ENCODE results near the gene SDF4.

Gene SDF4

DNA sequence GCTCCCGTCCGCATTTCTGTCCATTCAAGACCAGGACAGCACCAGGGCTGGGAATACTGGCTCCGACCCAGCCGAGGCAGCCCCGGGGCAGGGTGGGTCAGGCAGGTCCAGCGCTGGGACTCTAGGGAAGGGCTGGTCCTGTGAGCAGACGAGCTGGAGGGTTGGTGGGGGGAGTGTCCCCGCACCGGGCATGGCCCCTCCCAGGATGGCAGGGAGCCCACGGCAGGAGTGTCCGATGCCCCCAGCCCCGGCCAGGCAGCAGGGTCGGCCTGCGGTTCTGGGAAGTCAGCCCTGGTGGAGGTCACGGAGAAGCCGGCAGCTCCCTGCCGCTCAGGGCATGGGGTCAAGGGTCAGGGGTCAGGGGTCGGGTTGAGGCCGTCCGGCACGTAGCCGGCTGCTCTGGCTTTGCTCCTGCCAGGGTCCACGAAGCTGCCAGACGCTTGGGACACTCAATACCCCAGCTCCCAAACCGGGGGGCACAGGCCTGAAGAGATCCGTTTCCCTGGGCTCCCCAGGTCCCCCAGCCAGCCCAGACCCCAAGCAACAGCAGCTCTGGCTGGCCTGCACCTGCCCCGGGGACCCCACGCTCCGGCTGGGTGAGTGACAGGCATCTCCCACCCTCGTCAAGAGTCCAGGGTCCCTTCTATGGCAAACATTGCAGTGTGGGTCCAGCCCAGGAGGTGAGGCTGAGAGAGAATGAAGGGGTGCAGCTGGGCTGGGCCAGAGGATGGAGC lies 8.0 kb upstream of the SDF4 start:
- Histone ChIP-seq H3K9ac (ENCODE audit: low read length) (no peak overlapping the region), H3K18ac (ENCODE audit: low read length) (no peak overlapping the region), H2AFZ (ENCODE audit: insufficient read depth, low read length, poor library complexity) (no peak overlapping the region), H3K23ac (ENCODE audit: low read length) (no peak overlapping the region), H3K79me2 (ENCODE audit: control insufficient read depth, insufficient read depth, low read length, poor library complexity) (no peaks in the 10 kb centered on the region), H2BK12ac (ENCODE audit: low read length) (no peak overlapping the region), H3K4ac (ENCODE audit: low read depth, low read length) (no peak overlapping the region), H3K4me1 (ENCODE audit: control insufficient read depth in 1 of 2, insufficient read depth in 2 of 2, low read length in 2 of 2) (peaks cover 0 to 21% of the 10 kb centered on the region in 2 experiments), H3K9me3 (ENCODE audit: insufficient read depth, low read depth, low read length) (no peaks in the 10 kb centered on the region), H3K79me1 (ENCODE audit: low read length) (peaks cover 2% of the 10 kb centered on the region), H4K12ac (ENCODE audit: low read depth, low read length) (no peak overlapping the region), H3K14ac (ENCODE audit: low read length) (no peak overlapping the region), H3K36me3 (ENCODE audit: control insufficient read depth in 1 of 2, insufficient read depth in 2 of 2, low read length in 2 of 2) (peaks cover 0 to 6% of the 10 kb centered on the region in 2 experiments), H3K4me3 (ENCODE audit: low read depth, low read length) (no peak overlapping the region), H3K27me3 (ENCODE audit: insufficient read depth, low read length) (no peaks in the 10 kb centered on the region), H3K27ac (ENCODE audit: low read depth, low read length) (no peak overlapping the region), H2BK120ac (ENCODE audit: insufficient read depth, low read length, poor library complexity) (no peak overlapping the region), H2BK5ac (ENCODE audit: low read depth, low read length, poor library complexity) (no peak overlapping the region), H3K4me2 (ENCODE audit: low read length) (no peak overlapping the region), H2AK5ac (ENCODE audit: low read length) (no peak overlapping the region), H4K8ac (ENCODE audit: low read depth, low read length) (no peak overlapping the region), H4K91ac (ENCODE audit: low read depth, low read length) (no peak overlapping the region)
- peak in 1 of 2 donors; percentile 23 for DNase-seq
- no CpG with 5 or more reads among the region's 30 CpGs for WGBS (ENCODE audit: extremely low coverage, insufficient coverage, insufficient read length)

DNA sequence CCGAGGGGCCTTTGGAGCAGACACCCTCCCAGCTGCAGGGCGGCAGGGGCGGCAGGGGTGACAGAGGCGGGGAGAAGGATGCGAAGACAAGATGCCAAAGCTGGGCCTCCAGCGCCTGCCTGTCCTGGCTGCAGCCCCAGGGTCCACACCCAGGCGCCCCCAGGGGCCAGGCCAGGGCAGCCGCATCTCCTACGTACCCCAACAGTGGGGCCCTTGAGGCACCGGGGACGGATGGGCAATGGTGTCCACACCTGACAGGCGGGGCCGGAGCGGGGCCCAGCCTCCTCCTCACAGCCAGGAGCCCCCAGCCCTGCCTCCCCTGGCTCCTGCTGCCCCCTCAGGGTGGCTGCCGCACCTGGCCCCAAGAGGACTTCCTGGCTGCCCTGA lies 7.4 kb upstream of the SDF4 start:
- Histone ChIP-seq H3K4me1 (ENCODE audit: control insufficient read depth in 1 of 2, insufficient read depth in 2 of 2, low read length in 2 of 2) (peaks cover 0 to 21% of the 10 kb centered on the region in 2 experiments), H3K27ac (ENCODE audit: low read depth, low read length) (no peak overlapping the region), H2BK120ac (ENCODE audit: insufficient read depth, low read length, poor library complexity) (no peak overlapping the region), H2AFZ (ENCODE audit: insufficient read depth, low read length, poor library complexity) (no peak overlapping the region), H3K18ac (ENCODE audit: low read length) (no peak overlapping the region), H3K4me2 (ENCODE audit: low read length) (no peak overlapping the region), H3K4me3 (ENCODE audit: low read depth, low read length) (no peak overlapping the region), H4K8ac (ENCODE audit: low read depth, low read length) (no peak overlapping the region), H2AK5ac (ENCODE audit: low read length) (no peak overlapping the region), H2BK5ac (ENCODE audit: low read depth, low read length, poor library complexity) (no peak overlapping the region), H3K9me3 (ENCODE audit: insufficient read depth, low read depth, low read length) (no peaks in the 10 kb centered on the region), H3K23ac (ENCODE audit: low read length) (no peak overlapping the region), H3K4ac (ENCODE audit: low read depth, low read length) (no peak overlapping the region), H3K79me1 (ENCODE audit: low read length) (peaks cover 2% of the 10 kb centered on the region), H3K14ac (ENCODE audit: low read length) (no peak overlapping the region), H3K9ac (ENCODE audit: low read length) (no peak overlapping the region), H4K12ac (ENCODE audit: low read depth, low read length) (no peak overlapping the region), H4K91ac (ENCODE audit: low read depth, low read length) (no peak overlapping the region), H3K79me2 (ENCODE audit: control insufficient read depth, insufficient read depth, low read length, poor library complexity) (no peaks in the 10 kb centered on the region), H3K36me3 (ENCODE audit: control insufficient read depth in 1 of 2, insufficient read depth in 2 of 2, low read length in 2 of 2) (peaks cover 4 to 7% of the 10 kb centered on the region in 2 experiments), H3K27me3 (ENCODE audit: insufficient read depth, low read length) (no peaks in the 10 kb centered on the region), H2BK12ac (ENCODE audit: low read length) (no peak overlapping the region)
- WGBS (ENCODE audit: extremely low coverage, insufficient coverage, insufficient read length): no CpG with 5 or more reads among the region's 15 CpGs
- no peak for DNase-seq

GRCh38 chr1:1238702-1239178 lies 6.9 kb upstream of the SDF4 start:
- Histone ChIP-seq H3K14ac (ENCODE audit: low read length) (no peak overlapping the region), H3K4ac (ENCODE audit: low read depth, low read length) (no peak overlapping the region), H3K4me1 (ENCODE audit: control insufficient read depth in 1 of 2, insufficient read depth in 2 of 2, low read length in 2 of 2) (peaks cover 0 to 21% of the 10 kb centered on the region in 2 experiments), H2BK5ac (ENCODE audit: low read depth, low read length, poor library complexity) (no peak overlapping the region), H3K9me3 (ENCODE audit: insufficient read depth, low read depth, low read length) (no peaks in the 10 kb centered on the region), H3K9ac (ENCODE audit: low read length) (no peak overlapping the region), H3K27me3 (ENCODE audit: insufficient read depth, low read length) (no peaks in the 10 kb centered on the region), H3K79me2 (ENCODE audit: control insufficient read depth, insufficient read depth, low read length, poor library complexity) (no peaks in the 10 kb centered on the region), H2BK120ac (ENCODE audit: insufficient read depth, low read length, poor library complexity) (peak overlapping the region; percentile 13), H4K91ac (ENCODE audit: low read depth, low read length) (no peak overlapping the region), H3K23ac (ENCODE audit: low read length) (no peak overlapping the region), H3K36me3 (ENCODE audit: control insufficient read depth in 1 of 2, insufficient read depth in 2 of 2, low read length in 2 of 2) (peaks cover 8 to 12% of the 10 kb centered on the region in 2 experiments), H3K27ac (ENCODE audit: low read depth, low read length) (no peak overlapping the region), H3K4me2 (ENCODE audit: low read length) (no peak overlapping the region), H2BK12ac (ENCODE audit: low read length) (no peak overlapping the region), H2AK5ac (ENCODE audit: low read length) (no peak overlapping the region), H3K4me3 (ENCODE audit: low read depth, low read length) (no peak overlapping the region), H3K79me1 (ENCODE audit: low read length) (peaks cover 2% of the 10 kb centered on the region), H3K18ac (ENCODE audit: low read length) (no peak overlapping the region), H2AFZ (ENCODE audit: insufficient read depth, low read length, poor library complexity) (no peak overlapping the region), H4K12ac (ENCODE audit: low read depth, low read length) (no peak overlapping the region), H4K8ac (ENCODE audit: low read depth, low read length) (no peak overlapping the region)
- DNase-seq: no peak
- WGBS (ENCODE audit: extremely low coverage, insufficient coverage, insufficient read length): no CpG with 5 or more reads among the region's 19 CpGs

- no CpG with 5 or more reads among the region's 48 CpGs for WGBS (ENCODE audit: extremely low coverage, insufficient coverage, insufficient read length)
- H3K9ac ChIP-seq (ENCODE audit: low read length): no peak overlapping the region
- peaks cover 8 to 15% of the 10 kb centered on the region in 2 experiments for H3K36me3 ChIP-seq (ENCODE audit: control insufficient read depth in 1 of 2, insufficient read depth in 2 of 2, low read length in 2 of 2)
- H2BK12ac ChIP-seq (ENCODE audit: low read length): no peak overlapping the region
- no peak overlapping the region for H4K8ac ChIP-seq (ENCODE audit: low read depth, low read length)
- no peak overlapping the region for H3K27ac ChIP-seq (ENCODE audit: low read depth, low read length)
- H4K91ac ChIP-seq (ENCODE audit: low read depth, low read length): no peak overlapping the region
- peaks cover 3 to 23% of the 10 kb centered on the region in 2 experiments for H3K4me1 ChIP-seq (ENCODE audit: control insufficient read depth in 1 of 2, insufficient read depth in 2 of 2, low read length in 2 of 2)
- H4K12ac ChIP-seq (ENCODE audit: low read depth, low read length): no peak overlapping the region
- peaks cover 3% of the 10 kb centered on the region for H3K9me3 ChIP-seq (ENCODE audit: insufficient read depth, low read depth, low read length)
- no peak overlapping the region for H2BK5ac ChIP-seq (ENCODE audit: low read depth, low read length, poor library complexity)
- H2BK120ac ChIP-seq (ENCODE audit: insufficient read depth, low read length, poor library complexity): no peak overlapping the region
- H2AFZ ChIP-seq (ENCODE audit: insufficient read depth, low read length, poor library complexity): peak overlapping the region; percentile 6
- H3K18ac ChIP-seq (ENCODE audit: low read length): no peak overlapping the region
- peak overlapping the region; percentile 38 for H2AK5ac ChIP-seq (ENCODE audit: low read length)
- H3K79me2 ChIP-seq (ENCODE audit: control insufficient read depth, insufficient read depth, low read length, poor library complexity): no peaks in the 10 kb centered on the region
- no peak overlapping the region for H3K4me3 ChIP-seq (ENCODE audit: low read depth, low read length)
- no peak overlapping the region for H3K14ac ChIP-seq (ENCODE audit: low read length)
- no peak overlapping the region for H3K23ac ChIP-seq (ENCODE audit: low read length)
- H3K79me1 ChIP-seq (ENCODE audit: low read length): peaks cover 2% of the 10 kb centered on the region
- no peaks in the 10 kb centered on the region for H3K27me3 ChIP-seq (ENCODE audit: insufficient read depth, low read length)
- peak; percentile 19 to 35 for DNase-seq
- no peak overlapping the region for H3K4me2 ChIP-seq (ENCODE audit: low read length)
- no peak overlapping the region for H3K4ac ChIP-seq (ENCODE audit: low read depth, low read length)
These were observed 6.3 kb upstream of the SDF4 start for GRCh38 chr1:1237874-1238701.

All from trophoblast cell (in vitro differentiated cells and primary cell).